GM12864 (cell line): Measurements from ENCODE around the gene WDR7.

Source experiments
- DNase-seq: peaks from one replicate; pipeline ENCODE4 v3.0.0-alpha.2; 2011; ENCODE audit warnings: low read depth
- H3K4me3 ChIP-seq: 2 replicates; pipeline ENCODE4 v1.5.1; 2011; ENCODE audit warnings: mild to moderate bottlenecking, low read depth, low read length, control low read depth
- CTCF ChIP-seq: IDR thresholded peaks from 2 replicates; pipeline ENCODE4 v1.5.1; 2011; ENCODE audit warnings: low read depth, mild to moderate bottlenecking, moderate library complexity, low read length, control low read depth, inconsistent platforms; ENCODE audit errors: missing control alignments

The WDR7 gene

GRCh38 chr18:56901919-56902318 lies 250.8 kb downstream of the WDR7 start:
- DNase-seq = no peak
- H3K4me3 ChIP-seq = no peak overlapping the region
- no peak for TF ChIP-seq CTCF

- no peak for DNase-seq
- no peak for TF ChIP-seq CTCF
- H3K4me3 ChIP-seq = no peak overlapping the region
These were observed 251.5 kb downstream of the WDR7 start for GRCh38 chr18:56902653-56903052.

GRCh38 chr18:56903686-56904085 lies 252.5 kb downstream of the WDR7 start:
- no peak for TF ChIP-seq CTCF

GRCh38 chr18:56907771-56908170 lies 256.6 kb downstream of the WDR7 start:
- H3K4me3 ChIP-seq = no peak overlapping the region
- DNase-seq = no peak
- no peak for TF ChIP-seq CTCF

More at GRCh38 chr18:56903686-56904085, 252.5 kb downstream of the WDR7 start:
- no peak overlapping the region for H3K4me3 ChIP-seq
- DNase-seq = no peak

DNA sequence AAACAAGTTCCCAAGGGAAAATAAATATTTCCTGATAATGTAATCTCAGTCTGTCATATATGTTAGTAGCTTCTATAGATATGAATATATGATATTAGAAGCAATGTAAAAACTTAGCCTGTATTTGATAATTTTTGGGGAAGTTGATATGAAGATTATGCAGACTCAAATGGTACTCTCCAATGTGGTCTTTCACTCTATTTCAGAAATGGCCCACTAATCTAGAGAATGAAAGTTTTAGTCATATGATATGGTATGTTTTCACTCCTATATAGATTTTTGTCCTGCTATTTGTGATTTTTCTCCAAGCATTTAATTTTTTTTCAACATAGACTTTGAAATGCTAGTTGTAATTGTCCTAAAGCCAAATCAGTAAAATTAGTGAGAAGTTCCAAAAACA lies 259.1 kb downstream of the WDR7 start:
- no peak for DNase-seq
- TF ChIP-seq CTCF = no peak
- no peak overlapping the region for H3K4me3 ChIP-seq

- no peak for TF ChIP-seq CTCF
- DNase-seq = no peak
- H3K4me3 ChIP-seq = no peak overlapping the region
These were observed 259.8 kb downstream of the WDR7 start for GRCh38 chr18:56910967-56911366.

DNA sequence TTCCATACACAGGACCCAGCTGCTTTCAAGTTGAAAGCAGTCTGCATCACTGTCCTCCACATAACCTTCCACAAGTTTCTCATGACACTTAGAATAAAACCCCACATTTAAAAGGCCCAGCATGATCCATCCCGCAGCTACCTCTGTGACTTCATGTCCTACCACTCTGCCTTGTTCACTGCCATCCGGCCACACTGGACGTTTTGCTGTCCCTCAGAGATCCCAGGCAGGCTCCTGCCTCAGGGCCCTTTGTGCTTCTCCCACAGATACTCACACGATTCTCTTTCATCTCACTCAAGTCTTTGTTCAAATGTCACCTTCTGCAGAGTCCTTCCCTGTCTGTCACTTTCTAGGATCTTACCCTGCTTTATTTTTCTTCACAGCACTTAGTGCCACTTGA lies 262.8 kb downstream of the WDR7 start:
- no peak for DNase-seq
- H3K4me3 ChIP-seq = no peak overlapping the region
- no peak for TF ChIP-seq CTCF
